ENCODE measurements around the gene OPCML. TPM values are rescaled to one million over a fixed set of nuclear protein-coding genes. Genes with fewer than 3 reads are reported as not detected.

The OPCML gene
- total RNA-seq, 4 donors from 2014 or later: 0.06 to 0.83 (median 0.24) TPM

GRCh38 chr11:132674151-132674550 lies 858.1 kb downstream of the OPCML start:
- no peak for TF ChIP-seq POLR2A (IDR thresholded peaks at IDR 0.05; ENCODE audit: low read depth)
- TF ChIP-seq POLR2AphosphoS5 (IDR thresholded peaks at IDR 0.05): peak in 1 of 2 donors; percentile 15

GRCh38 chr11:132671851-132672370 lies 860.4 kb downstream of the OPCML start:
- H3K4me1 ChIP-seq: no peaks in the 10 kb centered on the region
- no peak for DNase-seq (ENCODE audit: extremely low spot score)
- intact Hi-C loops (cut with DNase I): no loop called here
- WGBS: 44% methylated on average over 3 of the region's 3 CpGs
- no peaks in the 10 kb centered on the region for H3K27me3 ChIP-seq
- H3K27ac ChIP-seq (replicated peaks in 1 of 4): no peak overlapping the region
- no peak overlapping the region for H3K4me3 ChIP-seq
- no peaks in the 10 kb centered on the region for H3K9me3 ChIP-seq
- TF ChIP-seq POLR2A (IDR thresholded peaks at IDR 0.05; ENCODE audit: low read depth) (no peak), POLR2AphosphoS5 (IDR thresholded peaks at IDR 0.05) (no peak), CTCF (IDR thresholded peaks at IDR 0.05) (no peak), EP300 (IDR thresholded peaks at IDR 0.05) (no peak)
- no peaks in the 10 kb centered on the region for H3K36me3 ChIP-seq

More at GRCh38 chr11:132674151-132674550, 858.1 kb downstream of the OPCML start:
- H3K27me3 ChIP-seq: no peaks in the 10 kb centered on the region
- no peak for DNase-seq (ENCODE audit: extremely low spot score)
- no peaks in the 10 kb centered on the region for H3K9me3 ChIP-seq
- H3K4me1 ChIP-seq: no peaks in the 10 kb centered on the region
- H3K4me3 ChIP-seq: no peak overlapping the region
- intact Hi-C loops (cut with DNase I): no loop called here
- no peaks in the 10 kb centered on the region for H3K36me3 ChIP-seq
- H3K27ac ChIP-seq (replicated peaks in 1 of 4): no peak overlapping the region
- WGBS: 41% methylated on average over 4 of the region's 4 CpGs

DNA sequence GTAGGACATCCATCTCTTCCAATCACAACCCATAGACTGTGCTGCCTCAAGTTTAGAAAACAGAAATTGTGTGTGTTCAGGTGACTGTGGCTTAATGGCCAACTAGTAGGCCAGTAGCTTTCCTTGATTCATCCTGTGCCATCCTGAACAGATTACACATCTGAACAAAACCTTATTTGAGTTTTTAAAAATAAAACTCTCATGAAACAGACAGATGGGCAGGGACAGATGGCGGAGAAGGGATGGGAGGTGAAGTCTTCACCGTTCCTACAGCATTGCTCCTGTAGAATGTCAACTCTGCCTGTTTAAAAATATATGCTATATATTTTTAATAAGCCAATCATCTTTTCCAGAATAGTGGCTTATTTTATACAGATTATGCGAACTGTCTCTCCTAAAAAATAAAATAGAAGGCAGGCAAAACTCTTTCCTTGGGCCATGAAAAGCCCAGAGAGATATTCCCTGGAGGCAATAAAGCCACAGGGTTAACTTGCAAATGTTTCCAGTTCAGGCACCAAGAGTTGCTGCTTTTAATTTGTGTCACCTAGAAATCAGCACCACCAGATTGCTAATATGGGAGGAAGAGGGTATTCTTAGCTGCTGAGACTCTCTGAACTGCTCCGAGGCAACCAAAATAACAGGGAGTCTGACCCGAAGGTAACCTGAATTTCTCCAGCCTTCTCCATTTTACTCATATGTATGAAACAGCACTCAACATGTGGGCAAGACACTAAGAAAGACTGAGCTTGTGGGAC lies 861.2 kb downstream of the OPCML start:
- no peaks in the 10 kb centered on the region for H3K4me1 ChIP-seq
- H3K36me3 ChIP-seq: no peaks in the 10 kb centered on the region
- no peaks in the 10 kb centered on the region for H3K27me3 ChIP-seq
- H3K27ac ChIP-seq (replicated peaks in 1 of 4): no peak overlapping the region
- no peak overlapping the region for H3K4me3 ChIP-seq
- intact Hi-C loops (cut with DNase I): no loop called here
- H3K9me3 ChIP-seq: no peaks in the 10 kb centered on the region
- no peak for DNase-seq (ENCODE audit: extremely low spot score)
- 94% methylated on average over 5 of the region's 5 CpGs for WGBS
- no peak for TF ChIP-seq POLR2A (IDR thresholded peaks at IDR 0.05; ENCODE audit: low read depth)
- no peak for TF ChIP-seq POLR2AphosphoS5 (IDR thresholded peaks at IDR 0.05)
- TF ChIP-seq EP300 (IDR thresholded peaks at IDR 0.05): no peak
- TF ChIP-seq CTCF (IDR thresholded peaks at IDR 0.05): no peak

DNA sequence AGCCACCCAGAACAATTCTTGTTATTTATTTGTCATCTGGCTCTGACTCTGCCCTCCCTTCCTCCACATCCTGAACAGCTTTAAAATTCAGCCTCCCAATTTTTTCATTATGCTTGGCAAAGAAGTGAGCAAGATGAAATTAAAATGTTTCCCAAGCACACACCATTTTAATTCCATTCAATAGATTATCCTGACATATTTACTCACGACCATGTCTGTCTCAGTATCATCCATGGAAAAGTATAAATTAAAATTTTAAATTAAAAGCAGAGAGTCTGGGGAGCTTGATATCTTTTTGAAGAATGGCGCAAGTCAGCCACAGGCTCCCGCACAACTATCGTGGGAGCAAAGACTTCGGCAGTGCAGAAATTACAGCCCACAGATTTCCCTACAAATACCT lies 862.4 kb downstream of the OPCML start:
- H3K9me3 ChIP-seq: no peaks in the 10 kb centered on the region
- no peak overlapping the region for H3K4me3 ChIP-seq
- intact Hi-C loops (cut with DNase I): no loop called here
- no peaks in the 10 kb centered on the region for H3K27me3 ChIP-seq
- H3K36me3 ChIP-seq: no peaks in the 10 kb centered on the region
- 86% methylated on average over 5 of the region's 5 CpGs for WGBS
- no peak overlapping the region for H3K27ac ChIP-seq (replicated peaks in 1 of 4)
- TF ChIP-seq EP300 (IDR thresholded peaks at IDR 0.05) (no peak), POLR2A (IDR thresholded peaks at IDR 0.05; ENCODE audit: low read depth) (no peak), POLR2AphosphoS5 (IDR thresholded peaks at IDR 0.05) (no peak), CTCF (IDR thresholded peaks at IDR 0.05) (no peak)
- H3K4me1 ChIP-seq: no peaks in the 10 kb centered on the region
- no peak for DNase-seq (ENCODE audit: extremely low spot score)

DNA sequence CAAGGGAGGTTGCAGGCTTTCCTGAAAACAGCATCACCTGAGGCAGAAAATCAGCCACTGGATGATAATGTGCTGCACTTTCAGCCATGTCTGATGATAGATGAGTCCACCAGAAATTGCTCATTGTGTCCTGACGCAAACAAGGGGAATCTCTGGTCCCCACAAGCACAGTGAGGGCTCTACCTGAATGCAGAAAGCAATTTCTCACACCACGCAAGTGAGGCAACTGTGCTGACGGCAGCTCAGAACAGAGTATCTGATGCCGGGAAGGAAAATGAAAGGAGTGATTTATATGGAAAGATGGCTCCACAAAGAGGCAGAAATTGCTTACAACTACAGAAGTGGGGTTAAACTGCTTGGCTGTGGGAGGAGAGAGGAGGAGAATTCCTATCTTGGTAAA lies 867.1 kb downstream of the OPCML start:
- no peaks in the 10 kb centered on the region for H3K36me3 ChIP-seq
- H3K9me3 ChIP-seq: no peaks in the 10 kb centered on the region
- peak; percentile 86 for DNase-seq (ENCODE audit: extremely low spot score)
- intact Hi-C loops (cut with DNase I): no loop called here
- 78% methylated on average over 4 of the region's 4 CpGs for WGBS
- H3K4me3 ChIP-seq: no peak overlapping the region
- no peaks in the 10 kb centered on the region for H3K27me3 ChIP-seq
- TF ChIP-seq CTCF (IDR thresholded peaks at IDR 0.05) (no peak), POLR2A (IDR thresholded peaks at IDR 0.05; ENCODE audit: low read depth) (no peak), POLR2AphosphoS5 (IDR thresholded peaks at IDR 0.05) (no peak), EP300 (IDR thresholded peaks at IDR 0.05) (no peak)
- no peaks in the 10 kb centered on the region for H3K4me1 ChIP-seq
- no peak overlapping the region for H3K27ac ChIP-seq (replicated peaks in 1 of 4)

Measured in esophagus muscularis mucosa (tissue), 4 donors.